PC-9 (cell line): Measurements from ENCODE around the gene COL20A1.

Experiments
- CTCF ChIP-seq: fragments of 200-600 bp; sonication (generic); conservative IDR thresholded peaks from 2 replicates; pipeline ENCODE4 v1.6.1; 2017; ENCODE audit warnings: mixed run types, antibody characterized with exemption, mild to moderate bottlenecking, moderate library complexity
- EZH2 ChIP-seq: fragments of 200-600 bp; sonication (generic); IDR thresholded peaks from 2 replicates; pipeline ENCODE4 v1.8.0; 2017; ENCODE audit warnings: antibody characterized with exemption, low read depth

DNA sequence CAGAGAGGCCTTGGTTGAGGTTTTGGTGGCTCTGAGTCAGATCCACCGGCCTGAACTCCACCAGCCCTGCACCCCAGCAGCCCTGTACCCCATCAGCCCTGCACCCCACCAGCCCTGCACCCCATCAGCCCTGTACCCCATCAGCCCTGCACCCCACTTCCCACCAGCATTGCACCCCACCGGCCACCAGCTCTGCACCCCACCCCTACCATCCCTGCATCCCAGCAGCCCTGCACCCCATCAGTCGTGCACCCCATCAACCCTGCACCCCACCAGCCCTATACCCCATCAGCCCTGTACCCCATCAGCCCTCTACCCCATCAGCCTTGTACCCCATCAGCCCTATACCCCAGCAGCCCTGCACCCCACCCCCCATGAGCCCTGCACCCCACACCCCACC is 82.5 kb downstream of the COL20A1 start:
- TF ChIP-seq EZH2 (no peak), CTCF (no peak)
